Measurements from ENCODE around the gene CNPY1. TPM values are rescaled to one million over a fixed set of nuclear protein-coding genes. Genes with fewer than 3 reads are reported as not detected.
A peak's percentile ranks its signal among the peaks of the same experiment; 100 is the strongest.
"Not testable (repeated sequence)": the region's sequence is repeated elsewhere in the genome, so short reads cannot be mapped to it uniquely, and the experiment has no call there.

Gene CNPY1
- not detected for total RNA-seq

DNA sequence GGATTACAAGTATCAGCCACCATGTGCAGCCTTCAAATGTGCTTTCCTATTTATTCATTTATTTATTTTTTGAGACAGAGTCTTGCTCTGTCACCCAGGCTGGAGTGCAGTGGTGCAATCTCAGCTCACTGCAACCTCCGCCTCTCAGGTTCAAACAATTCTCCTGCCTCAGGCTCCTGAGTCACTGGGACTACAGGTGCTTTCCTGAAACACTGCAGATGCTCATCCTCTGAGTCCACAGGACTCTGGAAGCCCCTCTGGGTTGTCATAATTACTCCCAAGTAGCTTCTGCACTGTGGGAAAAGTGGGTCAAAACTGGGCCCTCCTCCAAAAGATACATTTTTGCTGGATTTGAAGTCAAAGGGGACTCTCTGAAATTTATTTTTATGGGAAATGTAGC, at the start of gene CNPY1:
TSS of gene CNPY1 (minus strand) at position 111 of the 400 bp plus-strand sequence. CDS start 630 bp downstream, outside the sequence.
- H3K36me3 Mint-ChIP-seq (ENCODE audit: low read depth); H3K4me3 Mint-ChIP-seq; POLR2A ChIA-PET; H3K9me3 Mint-ChIP-seq (ENCODE audit: insufficient read depth); H3K27ac Mint-ChIP-seq; CTCF ChIA-PET; ATAC-seq; H3K27me3 Mint-ChIP-seq (ENCODE audit: low read depth); DNase-seq; H3K4me1 Mint-ChIP-seq (ENCODE audit: low read depth): not testable (repeated sequence)

DNA sequence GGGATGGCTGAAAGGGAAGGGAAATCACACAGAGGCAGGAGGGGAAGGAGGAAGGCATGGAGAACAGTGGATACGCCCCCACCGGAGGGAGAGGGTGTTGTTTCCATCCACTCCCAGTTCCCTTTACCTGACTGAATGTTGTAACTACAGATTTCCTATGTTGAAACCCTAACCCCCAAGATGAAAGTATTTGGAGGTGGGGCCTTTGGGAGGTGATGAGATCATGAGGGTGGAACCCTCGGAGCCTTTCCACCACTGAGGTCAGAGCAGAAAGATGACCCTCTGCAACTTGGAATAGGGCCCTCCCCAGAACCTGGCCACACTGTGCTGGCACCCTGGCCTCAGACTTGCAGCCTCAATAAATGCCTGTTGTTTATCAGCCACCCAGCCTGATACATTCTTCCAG, 48.6 kb upstream of the CNPY1 start:
- DNase-seq (no peak), ATAC-seq (no peak)
- Mint-ChIP-seq H3K36me3 (ENCODE audit: low read depth) (no peaks in the 10 kb centered on the region), H3K4me1 (ENCODE audit: low read depth) (peaks cover 17% of the 10 kb centered on the region), H3K4me3 (no peak overlapping the region), H3K9me3 (ENCODE audit: insufficient read depth) (no peaks in the 10 kb centered on the region), H3K27me3 (ENCODE audit: low read depth) (peaks cover 31% of the 10 kb centered on the region), H3K27ac (no peak overlapping the region)
- ChIA-PET POLR2A (no interaction called here), CTCF (interaction anchor here (1.7 kb wide), 1 partner anchor 172 kb away, joined by 7 read pairs; no protein-coding TSS in a partner anchor)

DNA sequence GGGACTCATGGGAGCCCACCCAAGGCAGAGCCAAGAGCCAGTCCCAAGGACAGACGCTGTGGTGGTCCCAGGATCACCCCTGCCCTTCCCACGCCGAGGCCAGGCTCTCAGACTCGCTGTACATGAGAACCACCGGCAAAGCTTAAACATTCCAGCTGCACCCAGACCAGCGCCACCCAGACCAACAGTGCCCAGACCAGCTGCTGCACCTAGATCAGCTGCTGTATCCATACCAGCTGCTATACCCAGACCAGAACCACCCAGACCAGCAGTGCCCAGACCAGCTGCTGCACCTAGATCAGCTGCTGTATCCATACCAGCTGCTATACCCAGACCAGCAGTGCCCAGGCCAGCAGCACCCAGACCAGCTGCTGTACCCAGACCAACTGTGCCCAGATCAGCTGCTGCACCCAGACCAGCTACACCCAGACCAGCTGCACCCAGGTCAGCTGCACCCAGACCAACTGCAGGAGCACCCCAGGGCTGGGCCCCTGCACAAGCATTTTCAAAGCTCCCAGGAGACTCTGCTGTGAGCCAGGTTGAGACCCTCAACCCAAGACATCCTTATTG, 47.9 kb upstream of the CNPY1 start:
- no peak for ATAC-seq
- H3K9me3 Mint-ChIP-seq (ENCODE audit: insufficient read depth) = no peaks in the 10 kb centered on the region

DNA sequence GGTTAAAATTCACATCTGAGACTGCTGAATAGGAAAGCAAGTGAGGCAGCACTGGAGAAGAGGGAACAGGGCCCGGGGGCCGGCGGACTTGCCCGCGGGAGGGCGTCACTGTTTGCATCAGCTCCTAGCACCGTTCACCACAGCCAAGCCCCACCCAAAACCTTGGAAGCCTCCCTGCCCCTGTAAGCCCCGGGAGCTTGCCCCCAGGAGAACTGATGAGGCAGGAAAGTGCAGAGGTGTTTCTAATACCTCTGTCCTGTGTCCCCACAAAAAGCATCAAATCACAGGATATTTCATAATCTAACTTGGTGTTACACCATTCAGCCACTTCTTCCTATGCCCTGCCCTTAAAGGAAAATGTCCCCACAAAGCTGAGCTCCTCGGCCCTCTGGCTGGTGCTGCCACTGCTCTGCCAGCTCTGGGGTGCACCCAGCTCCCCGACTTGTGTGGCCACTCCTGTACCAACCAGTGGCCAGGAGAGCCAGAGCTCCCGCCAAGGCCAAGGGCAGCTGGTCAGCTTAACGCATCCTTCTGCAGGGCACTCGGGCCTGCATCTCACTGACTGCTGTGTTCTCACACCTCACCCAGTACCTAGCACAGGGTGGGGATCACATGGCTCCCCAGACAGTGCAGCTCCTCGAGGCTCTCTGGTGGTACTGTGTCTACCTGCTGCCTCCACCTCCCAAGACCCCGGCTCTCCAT, 47.3 kb upstream of the CNPY1 start:
- no peak for ATAC-seq
- Mint-ChIP-seq H3K4me1 (ENCODE audit: low read depth) (peaks cover 14% of the 10 kb centered on the region), H3K4me3 (no peak overlapping the region), H3K27ac (no peak overlapping the region), H3K27me3 (ENCODE audit: low read depth) (peaks cover 20% of the 10 kb centered on the region), H3K9me3 (ENCODE audit: insufficient read depth) (no peaks in the 10 kb centered on the region), H3K36me3 (ENCODE audit: low read depth) (no peaks in the 10 kb centered on the region)
- no peak for DNase-seq
- POLR2A ChIA-PET = no interaction called here
- CTCF ChIA-PET = interaction anchor here (1.7 kb wide), 1 partner anchor 174 kb away, joined by 7 read pairs; no protein-coding TSS in a partner anchor

More for the DNA sequence above, 47.9 kb upstream of the CNPY1 start:
- ChIA-PET CTCF (interaction anchor here (1.7 kb wide), 1 partner anchor 173 kb away, joined by 7 read pairs; no protein-coding TSS in a partner anchor), POLR2A (no interaction called here)
- Mint-ChIP-seq H3K4me1 (ENCODE audit: low read depth) (peaks cover 18% of the 10 kb centered on the region), H3K4me3 (no peak overlapping the region), H3K27ac (no peak overlapping the region), H3K36me3 (ENCODE audit: low read depth) (no peaks in the 10 kb centered on the region), H3K27me3 (ENCODE audit: low read depth) (peaks cover 25% of the 10 kb centered on the region)
- no peak for DNase-seq

DNA sequence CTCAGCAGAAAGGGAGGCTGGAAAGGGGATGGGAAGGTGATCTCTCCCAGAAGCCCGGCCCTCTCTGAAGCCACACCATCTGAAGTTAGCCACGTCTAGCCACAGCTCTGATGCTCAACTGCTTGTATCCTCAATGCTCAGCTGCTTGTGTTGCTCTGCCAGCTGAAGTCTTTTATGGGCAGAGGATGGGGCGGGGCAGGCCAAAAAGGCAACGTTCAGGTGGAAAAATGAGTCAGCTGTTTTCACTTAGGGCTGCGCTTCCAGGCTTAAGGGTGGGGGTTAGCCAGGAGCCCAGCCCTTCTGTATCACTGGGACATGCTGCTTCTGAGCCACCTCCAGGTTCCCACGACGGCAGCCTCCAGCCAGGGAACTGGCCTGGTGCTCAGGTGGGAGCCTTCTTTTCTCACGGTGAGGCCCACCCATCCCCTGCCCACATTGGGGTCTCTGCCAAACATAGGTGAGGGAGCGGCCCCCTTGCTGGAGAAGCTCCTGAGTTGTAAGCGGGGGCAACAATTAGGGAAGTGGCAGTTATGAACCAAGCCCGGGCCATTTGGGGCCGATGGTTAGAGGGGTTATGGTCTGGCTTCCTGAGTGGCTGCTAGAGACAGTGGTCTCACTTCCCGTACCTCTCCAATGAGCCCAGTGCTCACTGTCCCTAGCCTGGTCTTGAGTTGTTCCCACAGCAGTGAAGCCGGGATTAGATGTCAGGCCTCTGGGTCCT, 44.9 kb upstream of the CNPY1 start:
- ATAC-seq = no peak
- CTCF ChIA-PET = interaction anchor here (2.2 kb wide), 1 partner anchor 8 kb away, joined by 12 read pairs; no protein-coding TSS in a partner anchor
- Mint-ChIP-seq H3K4me3 (no peak overlapping the region), H3K36me3 (ENCODE audit: low read depth) (no peaks in the 10 kb centered on the region), H3K4me1 (ENCODE audit: low read depth) (peaks cover 11% of the 10 kb centered on the region), H3K9me3 (ENCODE audit: insufficient read depth) (no peaks in the 10 kb centered on the region), H3K27ac (no peak overlapping the region), H3K27me3 (ENCODE audit: low read depth) (peaks cover 15% of the 10 kb centered on the region)
- no peak for DNase-seq
- POLR2A ChIA-PET = interaction anchor here (0.6 to 0.7 kb wide), 2 partner anchors 18 to 31 kb away, joined by 3 to 4 read pairs; no protein-coding TSS in a partner anchor

DNA sequence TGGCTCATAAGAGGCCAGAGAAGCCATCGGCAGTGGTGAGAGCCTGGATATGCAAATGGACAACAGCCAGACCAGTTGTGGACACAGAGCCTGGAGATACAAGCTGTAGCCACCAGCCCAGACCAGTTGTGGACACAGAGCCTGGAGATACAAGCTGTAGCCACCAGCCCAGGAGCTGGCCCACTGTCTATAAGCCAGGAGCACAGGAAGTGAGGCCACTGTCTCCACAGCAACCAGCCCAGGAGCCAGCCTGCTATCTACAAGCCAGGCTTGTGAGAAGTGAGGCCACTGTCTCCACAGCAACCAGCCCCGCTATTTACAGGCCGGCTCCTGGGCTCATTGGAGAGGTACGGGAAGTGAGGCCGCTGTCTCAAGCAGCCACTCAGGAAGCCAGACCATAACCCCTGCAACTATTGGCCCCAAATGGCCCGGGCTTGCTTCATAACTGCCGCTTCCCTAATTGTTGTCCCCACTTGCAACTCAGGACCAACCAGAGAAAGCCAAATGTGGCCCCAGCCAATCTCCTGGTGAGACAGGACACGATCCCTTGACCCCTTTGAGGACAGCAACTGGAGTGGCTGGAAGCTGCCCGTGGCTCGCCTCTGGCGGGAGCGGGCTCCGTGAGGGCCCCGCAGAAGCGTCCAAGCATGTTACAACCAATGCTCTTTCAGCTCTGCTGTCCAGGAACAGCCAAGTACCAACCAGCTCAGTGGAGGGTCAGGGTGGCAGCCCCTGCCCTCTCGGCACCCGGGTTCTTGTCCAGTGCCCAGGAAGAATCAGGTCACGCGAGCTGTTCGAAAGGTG, 44.1 kb upstream of the CNPY1 start:
- ChIA-PET CTCF (interaction anchor here (0.6 to 2.2 kb wide), 3 partner anchors 8 to 178 kb away, joined by 3 to 12 read pairs (median 5); no protein-coding TSS in a partner anchor), POLR2A (interaction anchor here (0.6 to 0.7 kb wide), 2 partner anchors 17 to 30 kb away, joined by 3 to 4 read pairs; no protein-coding TSS in a partner anchor)
- Mint-ChIP-seq H3K27ac (no peak overlapping the region), H3K27me3 (ENCODE audit: low read depth) (peaks cover 22% of the 10 kb centered on the region), H3K36me3 (ENCODE audit: low read depth) (no peaks in the 10 kb centered on the region), H3K4me3 (no peak overlapping the region), H3K9me3 (ENCODE audit: insufficient read depth) (no peaks in the 10 kb centered on the region), H3K4me1 (ENCODE audit: low read depth) (peaks cover 11% of the 10 kb centered on the region)
- peak; percentile 87 for ATAC-seq
- DNase-seq = peak; percentile 66

DNA sequence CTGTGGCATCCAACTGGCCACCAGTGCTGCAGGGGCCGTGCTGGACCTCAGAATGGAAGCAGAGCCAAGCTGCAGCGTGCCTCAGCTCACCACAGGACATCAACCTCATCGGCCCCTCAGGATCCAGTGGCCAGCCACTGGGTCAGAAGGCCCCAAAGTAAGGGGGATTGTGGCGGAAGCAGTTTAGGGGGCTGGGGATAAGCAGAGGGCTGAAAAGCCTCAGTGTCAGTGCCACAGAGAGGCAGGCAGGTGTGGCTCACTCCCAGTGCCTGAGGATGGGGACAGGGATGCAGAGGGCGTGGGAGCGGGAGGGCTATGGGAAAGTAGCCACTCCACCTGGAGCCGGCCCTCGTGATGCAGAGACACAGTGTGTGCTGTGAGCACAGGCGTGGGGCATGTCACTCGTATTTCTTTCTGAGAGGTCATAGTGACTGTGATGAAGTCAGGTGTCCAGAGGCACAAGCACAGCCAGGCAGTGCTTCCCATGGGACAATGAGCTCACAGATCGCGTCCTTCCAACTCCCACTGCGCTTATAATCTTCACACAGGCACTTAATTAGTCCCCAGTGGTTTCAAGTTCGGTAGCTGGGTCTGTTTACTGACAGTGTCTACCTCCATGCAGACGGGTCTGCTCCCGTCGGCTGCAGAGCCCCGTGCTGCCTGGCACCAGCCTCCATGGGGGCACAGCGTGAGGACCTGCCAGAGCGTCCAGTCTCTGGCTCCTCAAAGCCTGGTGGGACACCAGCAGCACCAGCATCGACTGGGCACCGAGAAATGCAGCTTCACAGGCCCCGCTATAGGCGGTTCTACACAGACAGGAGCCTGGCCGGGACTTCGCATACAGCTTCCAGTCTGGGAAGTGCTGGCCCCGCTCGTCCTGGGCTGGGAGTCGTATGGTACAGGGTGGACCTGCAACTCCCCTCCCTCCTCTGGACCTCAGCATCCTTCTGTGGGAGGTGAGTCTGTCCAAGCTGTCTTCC, 42.9 kb upstream of the CNPY1 start:
- Mint-ChIP-seq H3K4me3 (no peak overlapping the region), H3K36me3 (ENCODE audit: low read depth) (no peaks in the 10 kb centered on the region), H3K27ac (no peak overlapping the region), H3K27me3 (ENCODE audit: low read depth) (peaks cover 27% of the 10 kb centered on the region), H3K4me1 (ENCODE audit: low read depth) (peaks cover 11% of the 10 kb centered on the region), H3K9me3 (ENCODE audit: insufficient read depth) (no peaks in the 10 kb centered on the region)
- ChIA-PET CTCF (interaction anchor here (0.6 to 2.2 kb wide), 3 partner anchors 10 to 179 kb away, joined by 3 to 12 read pairs (median 5); no protein-coding TSS in a partner anchor), POLR2A (no interaction called here)
- ATAC-seq (no peak), DNase-seq (no peak)

DNA sequence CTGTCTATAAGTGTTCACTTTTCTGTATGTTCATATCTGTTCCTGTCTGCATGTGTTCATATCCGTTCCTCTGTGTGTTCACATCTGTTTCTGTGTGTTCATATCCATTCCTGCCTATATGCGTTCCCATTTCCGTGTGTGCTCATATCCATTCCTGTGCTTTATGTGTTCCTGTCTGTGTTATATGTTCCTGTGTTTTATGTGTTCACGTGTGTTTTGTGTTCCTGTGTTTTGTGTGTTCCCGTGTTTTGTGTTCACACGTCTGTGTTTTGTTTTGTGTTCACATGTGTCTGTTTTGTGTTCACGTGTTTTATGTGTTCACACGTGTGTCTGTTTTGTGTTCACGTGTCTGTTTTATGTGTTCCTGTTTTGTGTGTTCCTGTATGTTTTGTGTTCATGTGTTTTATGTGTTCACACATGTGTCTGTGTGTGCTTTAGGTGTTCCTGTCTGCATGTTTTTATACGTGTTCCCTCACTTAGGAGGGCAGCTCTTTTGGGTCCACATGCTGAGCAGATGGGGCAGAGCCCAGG, 42.2 kb upstream of the CNPY1 start:
- Mint-ChIP-seq H3K4me1 (ENCODE audit: low read depth) (peaks cover 11% of the 10 kb centered on the region), H3K27me3 (ENCODE audit: low read depth) (peaks cover 23% of the 10 kb centered on the region), H3K9me3 (ENCODE audit: insufficient read depth) (no peaks in the 10 kb centered on the region), H3K36me3 (ENCODE audit: low read depth) (no peaks in the 10 kb centered on the region), H3K27ac (no peak overlapping the region), H3K4me3 (no peak overlapping the region)
- DNase-seq (no peak), ATAC-seq (no peak)
- CTCF ChIA-PET = interaction anchor here (0.8 to 2.0 kb wide), 2 partner anchors 11 to 180 kb away, joined by 3 to 5 read pairs; no protein-coding TSS in a partner anchor
- POLR2A ChIA-PET = no interaction called here

DNA sequence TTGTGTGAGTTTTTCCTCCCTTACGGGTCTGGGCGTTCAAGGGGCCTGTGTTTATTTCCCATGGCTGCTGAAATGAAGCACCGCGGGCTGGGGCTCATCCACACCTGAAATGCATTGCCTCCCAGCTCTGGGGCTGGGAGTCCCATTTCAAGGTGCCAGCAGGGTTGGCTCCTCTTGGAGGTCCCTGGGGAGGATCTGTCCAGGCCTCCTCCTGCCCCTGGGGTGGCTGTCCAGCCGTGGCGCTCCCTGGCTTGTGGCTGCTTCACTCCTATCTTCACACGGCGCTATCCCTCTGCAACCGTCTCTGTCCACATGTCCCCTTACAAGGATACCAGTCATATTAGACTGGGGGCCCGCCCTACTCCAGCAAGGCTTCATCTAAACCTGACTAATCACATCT, 41.1 kb upstream of the CNPY1 start:
- POLR2A ChIA-PET = no interaction called here

DNA sequence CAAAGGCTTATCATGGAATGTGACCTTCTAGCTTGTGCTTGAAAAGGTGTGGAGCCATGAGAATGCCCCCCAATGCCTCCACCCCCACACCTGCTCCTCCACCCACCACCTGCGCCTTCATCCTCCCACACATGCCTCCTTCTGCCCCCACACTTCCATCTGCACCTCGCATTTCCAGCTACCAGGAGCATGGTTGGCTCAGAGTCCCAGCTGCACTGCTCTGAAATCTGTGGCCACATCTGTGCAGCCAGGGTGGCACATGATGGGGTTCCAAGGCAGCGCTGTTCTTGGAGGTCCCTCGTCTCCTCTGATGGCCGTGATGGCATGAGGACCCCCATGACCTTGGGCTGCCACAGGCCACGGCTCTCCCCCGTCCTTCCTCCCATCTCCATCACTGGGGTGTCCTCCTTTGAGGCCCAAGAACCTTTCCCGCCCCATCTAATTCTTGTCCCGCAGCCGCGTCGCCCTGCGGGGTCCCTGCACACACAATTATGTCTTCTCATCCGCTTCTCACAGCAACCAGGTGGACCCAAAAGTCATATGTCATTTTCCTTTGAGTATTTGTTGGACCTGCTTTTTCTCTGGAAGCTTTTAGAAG, 40.6 kb upstream of the CNPY1 start:
- Mint-ChIP-seq H3K36me3 (ENCODE audit: low read depth) (no peaks in the 10 kb centered on the region), H3K4me3 (no peak overlapping the region), H3K4me1 (ENCODE audit: low read depth) (peaks cover 11% of the 10 kb centered on the region), H3K27ac (no peak overlapping the region), H3K27me3 (ENCODE audit: low read depth) (peaks cover 29% of the 10 kb centered on the region), H3K9me3 (ENCODE audit: insufficient read depth) (no peaks in the 10 kb centered on the region)
- CTCF ChIA-PET = interaction anchor here (1.7 kb wide), 1 partner anchor 9 kb away, joined by 4 read pairs; no protein-coding TSS in a partner anchor
- no peak for ATAC-seq
- POLR2A ChIA-PET = no interaction called here
- DNase-seq = no peak

More for the DNA sequence above, 41.1 kb upstream of the CNPY1 start:
- H3K36me3 Mint-ChIP-seq (ENCODE audit: low read depth) = no peaks in the 10 kb centered on the region
- peaks cover 29% of the 10 kb centered on the region for H3K27me3 Mint-ChIP-seq (ENCODE audit: low read depth)
- no peak overlapping the region for H3K4me3 Mint-ChIP-seq
- DNase-seq = no peak
- H3K4me1 Mint-ChIP-seq (ENCODE audit: low read depth) = peaks cover 11% of the 10 kb centered on the region
- CTCF ChIA-PET = interaction anchor here (1.7 kb wide), 1 partner anchor 9 kb away, joined by 4 read pairs; no protein-coding TSS in a partner anchor
- no peak for ATAC-seq
- H3K27ac Mint-ChIP-seq = no peak overlapping the region
- no peaks in the 10 kb centered on the region for H3K9me3 Mint-ChIP-seq (ENCODE audit: insufficient read depth)

Data from activated CD8-positive, alpha-beta T cell treated with anti-CD3 and anti-CD28 coated beads, Interleukin-2, amount 10 ng/mL, durations not matched to agents 7 days and 5 days (primary cell).